SK-N-SH (cell line): ENCODE results near the gene CCDC69. TPM values are rescaled to one million over a fixed set of nuclear protein-coding genes. Genes with fewer than 3 reads are reported as not detected.

Experiments
- CTCF ChIA-PET: fragments of 300-600, 350-600 bp; formaldehyde crosslinking; extraction: SDS; loops from one replicate; lab custom pipeline; 2021; lab: Yijun Ruan, JAX
- POLR2A ChIA-PET: fragments of 350-600 bp; sonication (Branson Sonifier 250); formaldehyde crosslinking; extraction: SDS; loops from one replicate; lab custom pipeline; 2020; ENCODE audit warnings: antibody characterized with exemption, inconsistent platforms; lab: Yijun Ruan, JAX
- DNase-seq: peaks from one replicate; pipeline ENCODE4 v3.0.0; 2012
- H2AFZ ChIP-seq: fragments of 200-600 bp; sonication (generic); 2 replicates; pipeline ENCODE4 v1.8.1; 2016; ENCODE audit warnings: antibody characterized with exemption, mild to moderate bottlenecking, low read depth
- H3F3A ChIP-seq: fragments of 200-600 bp; sonication (generic); replicated peaks from 2 replicates; pipeline ENCODE3; 2016; ENCODE audit warnings: antibody characterized with exemption, mild to moderate bottlenecking; ENCODE audit not compliant: insufficient read depth
- H3K27ac ChIP-seq, 2 experiments: fragments of 200-500 bp in 1 of 2; fragments of 200-600 bp in 1 of 2; sonication (Bioruptor generic) in 1 of 2; sonication (generic), shearing (Covaris generic) in 1 of 2; 2 replicates each; pipeline versions ENCODE4 v1.5.1 to v1.6.1; 2014 to 2016; ENCODE audit warnings: low read depth in 2 of 2, inconsistent platforms in 1 of 2, low read length in 1 of 2, mild to moderate bottlenecking in 1 of 2, mixed read lengths in 1 of 2
- H3K27me3 ChIP-seq: fragments of 200-600 bp; sonication (generic), shearing (Covaris generic); 2 replicates; pipeline ENCODE4 v1.6.1; 2016; ENCODE audit warnings: mixed run types; ENCODE audit not compliant: insufficient read depth
- H3K36me3 ChIP-seq, 2 experiments: fragments of 200-500 bp in 1 of 2; fragments of 200-600 bp in 1 of 2; sonication (Bioruptor generic) in 1 of 2; sonication (generic) in 1 of 2; replicated peaks in 1 of 2; 2 replicates each; pipeline versions ENCODE3 to v1.5.1; 2014 to 2016; ENCODE audit warnings: low read length in 1 of 2, mild to moderate bottlenecking in 1 of 2; ENCODE audit not compliant: insufficient read depth in 2 of 2, control insufficient read depth in 1 of 2
- H3K4me1 ChIP-seq, 2 experiments: fragments of 200-500 bp in 1 of 2; fragments of 200-600 bp in 1 of 2; sonication (Bioruptor generic) in 1 of 2; sonication (generic), shearing (Covaris generic) in 1 of 2; 2 replicates each; pipeline versions ENCODE4 v1.5.1 to v1.6.1; 2014 to 2016; ENCODE audit warnings: low read depth in 1 of 2, low read length in 1 of 2, mixed run types in 1 of 2; ENCODE audit not compliant: insufficient read depth in 2 of 2, control insufficient read depth in 1 of 2
- H3K4me2 ChIP-seq: fragments of 200-600 bp; sonication (generic), shearing (Covaris generic); 2 replicates; pipeline ENCODE4 v1.6.1; 2017; ENCODE audit warnings: mixed run types
- H3K4me3 ChIP-seq, 2 experiments: fragments of 200-500 bp in 1 of 2; fragments of 200-600 bp in 1 of 2; sonication (Bioruptor generic) in 1 of 2; sonication (generic), shearing (Covaris generic) in 1 of 2; 2 replicates each; pipeline versions ENCODE4 v1.5.1 to v1.8.1; 2014 to 2016; ENCODE audit warnings: low read depth in 2 of 2, inconsistent platforms in 1 of 2, low read length in 1 of 2, mild to moderate bottlenecking in 1 of 2, mixed read lengths in 1 of 2, moderate library complexity in 1 of 2
- H3K79me2 ChIP-seq: fragments of 200-600 bp; sonication (generic); 2 replicates; pipeline ENCODE4 v1.8.1; 2017; ENCODE audit warnings: mild to moderate bottlenecking; ENCODE audit not compliant: insufficient read depth
- H3K9ac ChIP-seq: fragments of 200-600 bp; sonication (generic); 2 replicates; pipeline ENCODE4 v1.6.1; 2017; ENCODE audit warnings: mixed run types
- H3K9me2 ChIP-seq: fragments of 200-600 bp; sonication (generic); 2 replicates; pipeline ENCODE4 v1.6.1; 2017; ENCODE audit warnings: mixed run types
- H3K9me3 ChIP-seq: fragments of 200-600 bp; sonication (generic); 2 replicates; pipeline ENCODE4 v1.6.1; 2017; ENCODE audit warnings: mixed run types, mild to moderate bottlenecking, moderate library complexity
- H4K20me1 ChIP-seq: fragments of 200-600 bp; sonication (generic); 2 replicates; pipeline ENCODE4 v1.6.1; 2017; ENCODE audit warnings: mild to moderate bottlenecking, mixed run types; ENCODE audit not compliant: insufficient read depth
- CHD2 ChIP-seq: fragments of 150-350 bp; IDR thresholded peaks from 2 replicates; pipeline ENCODE4 v1.6.1; 2018; ENCODE audit warnings: low read length; ENCODE audit not compliant: partially characterized antibody
- ELF1 ChIP-seq: IDR thresholded peaks from 2 replicates; pipeline ENCODE4 v1.4.0; 2012
- FOXJ3 ChIP-seq: sonication (generic); formaldehyde crosslinking; IDR thresholded peaks from 2 replicates; pipeline ENCODE4 v1.5.1; 2020; ENCODE audit warnings: mild to moderate bottlenecking, missing genetic modification reagents
- GABPA ChIP-seq: IDR thresholded peaks from 2 replicates; pipeline ENCODE4 v1.4.0; 2012; ENCODE audit warnings: low read depth, mild to moderate bottlenecking
- MXI1 ChIP-seq: IDR thresholded peaks from 2 replicates; pipeline ENCODE4 v1.6.1; 2012; ENCODE audit warnings: mild to moderate bottlenecking, low read depth, low read length, improper control_type of control experiment
- NFIC ChIP-seq: IDR thresholded peaks from 2 replicates; pipeline ENCODE4 v1.4.0; 2012; ENCODE audit warnings: borderline replicate concordance
- RCOR1 ChIP-seq: fragments of 150-350 bp; IDR thresholded peaks from 2 replicates; pipeline ENCODE4 v1.6.1; 2017; ENCODE audit warnings: antibody characterized with exemption, low read length
- RFX5 ChIP-seq: IDR thresholded peaks from 2 replicates; pipeline ENCODE4 v1.6.1; 2012; ENCODE audit warnings: mild to moderate bottlenecking, improper control_type of control experiment, low read length
- SIN3A ChIP-seq: IDR thresholded peaks from 2 replicates; pipeline ENCODE4 v1.6.1; 2012; ENCODE audit warnings: low read depth, mild to moderate bottlenecking, low read length, moderate library complexity, borderline replicate concordance
- SMC3 ChIP-seq: IDR thresholded peaks from 2 replicates; pipeline ENCODE4 v1.6.1; 2012; ENCODE audit warnings: low read depth, low read length, improper control_type of control experiment
- TCF12 ChIP-seq: IDR thresholded peaks from 2 replicates; pipeline ENCODE4 v1.4.0; 2012
- TEAD4 ChIP-seq: IDR thresholded peaks from 2 replicates; pipeline ENCODE4 v1.4.0; 2012; ENCODE audit warnings: mild to moderate bottlenecking, borderline replicate concordance; ENCODE audit not compliant: insufficient read depth
- YY1 ChIP-seq: IDR thresholded peaks from 2 replicates; pipeline ENCODE4 v1.4.0; 2012; ENCODE audit warnings: low read depth, mild to moderate bottlenecking
- WGBS: methylation state at CpG from one replicate; pipeline ENCODE4 v1.1.6; 2017; ENCODE audit warnings: low lambda C conversion rate; 5-methylcytosine and 5-hydroxymethylcytosine counted together
- polyA plus RNA-seq, 3 experiments: library from polyadenylated mRNA; depleted of rRNA; stranded (reverse); fragments of >200 nt; gene quantifications; 2 replicates each; pipeline ENCODE4 v1.2.3, GENCODE V29; 2012
- TF ChIP-seq, protein P1 (sequence below): IDR thresholded peaks from 2 replicates; pipeline ENCODE4 v1.4.0; 2012; ENCODE audit warnings: low read depth, borderline replicate concordance
- TF ChIP-seq, protein P2 (sequence below): IDR thresholded peaks from 2 replicates; pipeline ENCODE4; 2012
- TF ChIP-seq, protein P3 (sequence below): IDR thresholded peaks from 2 replicates; pipeline ENCODE4 v1.4.0; 2012; ENCODE audit warnings: low read depth
- TF ChIP-seq, protein P4 (sequence below): fragments of 150-350 bp; IDR thresholded peaks from 2 replicates; pipeline ENCODE4 v1.6.1; 2017; ENCODE audit warnings: antibody characterized with exemption, low read length, low read depth, borderline replicate concordance
- TF ChIP-seq, protein P5 (sequence below): fragments of 200-600 bp; sonication (generic); IDR thresholded peaks from 2 replicates; pipeline ENCODE4 v1.6.1; 2017; ENCODE audit warnings: antibody characterized with exemption, mild to moderate bottlenecking, moderate library complexity

Gene CCDC69
- polyA plus RNA-seq, 1 of the 3 experiments (the other 2 are of a cell fraction) = 0.38 TPM

DNA sequence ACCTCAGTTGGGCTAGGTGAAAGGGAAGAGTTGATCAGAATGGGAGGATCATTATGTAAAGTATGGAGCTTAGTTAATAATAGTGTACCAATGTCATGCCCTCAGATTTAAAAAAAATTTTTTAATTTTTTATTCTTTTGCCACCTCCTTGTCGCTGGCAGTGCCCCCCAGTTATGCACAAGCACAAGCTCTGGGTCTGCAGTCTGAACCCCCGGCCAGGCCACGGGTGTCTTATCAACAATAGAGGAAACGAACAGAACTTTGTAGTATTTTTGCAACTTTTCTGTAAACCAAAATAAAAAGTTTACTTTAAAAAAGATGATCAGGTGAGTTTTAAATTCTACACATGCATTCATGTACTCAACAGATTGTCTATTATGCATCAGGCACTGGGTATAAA lies 27.7 kb upstream of the CCDC69 start:
- POLR2A ChIA-PET = no interaction called here
- TF ChIP-seq TEAD4 (no peak), MXI1 (no peak), SMC3 (no peak), RCOR1 (no peak), YY1 (no peak), FOXJ3 (CRISPR knock-in tag) (no peak), SIN3A (no peak), ELF1 (no peak), TCF12 (no peak), GABPA (no peak), CHD2 (no peak), RFX5 (no peak), NFIC (no peak)
- TF ChIP-seq, protein P1, sequence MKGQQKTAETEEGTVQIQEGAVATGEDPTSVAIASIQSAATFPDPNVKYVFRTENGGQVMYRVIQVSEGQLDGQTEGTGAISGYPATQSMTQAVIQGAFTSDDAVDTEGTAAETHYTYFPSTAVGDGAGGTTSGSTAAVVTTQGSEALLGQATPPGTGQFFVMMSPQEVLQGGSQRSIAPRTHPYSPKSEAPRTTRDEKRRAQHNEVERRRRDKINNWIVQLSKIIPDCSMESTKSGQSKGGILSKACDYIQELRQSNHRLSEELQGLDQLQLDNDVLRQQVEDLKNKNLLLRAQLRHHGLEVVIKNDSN = no peak
- TF ChIP-seq, protein P2, sequence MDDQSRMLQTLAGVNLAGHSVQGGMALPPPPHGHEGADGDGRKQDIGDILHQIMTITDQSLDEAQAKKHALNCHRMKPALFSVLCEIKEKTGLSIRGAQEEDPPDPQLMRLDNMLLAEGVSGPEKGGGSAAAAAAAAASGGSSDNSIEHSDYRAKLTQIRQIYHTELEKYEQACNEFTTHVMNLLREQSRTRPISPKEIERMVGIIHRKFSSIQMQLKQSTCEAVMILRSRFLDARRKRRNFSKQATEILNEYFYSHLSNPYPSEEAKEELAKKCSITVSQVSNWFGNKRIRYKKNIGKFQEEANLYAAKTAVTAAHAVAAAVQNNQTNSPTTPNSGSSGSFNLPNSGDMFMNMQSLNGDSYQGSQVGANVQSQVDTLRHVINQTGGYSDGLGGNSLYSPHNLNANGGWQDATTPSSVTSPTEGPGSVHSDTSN = no peak
- TF ChIP-seq, protein P3, sequence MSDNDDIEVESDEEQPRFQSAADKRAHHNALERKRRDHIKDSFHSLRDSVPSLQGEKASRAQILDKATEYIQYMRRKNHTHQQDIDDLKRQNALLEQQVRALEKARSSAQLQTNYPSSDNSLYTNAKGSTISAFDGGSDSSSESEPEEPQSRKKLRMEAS = no peak
- TF ChIP-seq, protein P4, sequence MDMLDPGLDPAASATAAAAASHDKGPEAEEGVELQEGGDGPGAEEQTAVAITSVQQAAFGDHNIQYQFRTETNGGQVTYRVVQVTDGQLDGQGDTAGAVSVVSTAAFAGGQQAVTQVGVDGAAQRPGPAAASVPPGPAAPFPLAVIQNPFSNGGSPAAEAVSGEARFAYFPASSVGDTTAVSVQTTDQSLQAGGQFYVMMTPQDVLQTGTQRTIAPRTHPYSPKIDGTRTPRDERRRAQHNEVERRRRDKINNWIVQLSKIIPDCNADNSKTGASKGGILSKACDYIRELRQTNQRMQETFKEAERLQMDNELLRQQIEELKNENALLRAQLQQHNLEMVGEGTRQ = no peak
- TF ChIP-seq, protein P5, sequence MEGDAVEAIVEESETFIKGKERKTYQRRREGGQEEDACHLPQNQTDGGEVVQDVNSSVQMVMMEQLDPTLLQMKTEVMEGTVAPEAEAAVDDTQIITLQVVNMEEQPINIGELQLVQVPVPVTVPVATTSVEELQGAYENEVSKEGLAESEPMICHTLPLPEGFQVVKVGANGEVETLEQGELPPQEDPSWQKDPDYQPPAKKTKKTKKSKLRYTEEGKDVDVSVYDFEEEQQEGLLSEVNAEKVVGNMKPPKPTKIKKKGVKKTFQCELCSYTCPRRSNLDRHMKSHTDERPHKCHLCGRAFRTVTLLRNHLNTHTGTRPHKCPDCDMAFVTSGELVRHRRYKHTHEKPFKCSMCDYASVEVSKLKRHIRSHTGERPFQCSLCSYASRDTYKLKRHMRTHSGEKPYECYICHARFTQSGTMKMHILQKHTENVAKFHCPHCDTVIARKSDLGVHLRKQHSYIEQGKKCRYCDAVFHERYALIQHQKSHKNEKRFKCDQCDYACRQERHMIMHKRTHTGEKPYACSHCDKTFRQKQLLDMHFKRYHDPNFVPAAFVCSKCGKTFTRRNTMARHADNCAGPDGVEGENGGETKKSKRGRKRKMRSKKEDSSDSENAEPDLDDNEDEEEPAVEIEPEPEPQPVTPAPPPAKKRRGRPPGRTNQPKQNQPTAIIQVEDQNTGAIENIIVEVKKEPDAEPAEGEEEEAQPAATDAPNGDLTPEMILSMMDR = no peak
- DNase-seq = no peak
- Histone ChIP-seq H3K4me3 (no peak overlapping the region), H3K4me2 (no peak overlapping the region), H3K9me3 (no peaks in the 10 kb centered on the region), H3K9ac (no peak overlapping the region), H3K36me3 (no peaks in the 10 kb centered on the region), H3F3A (no peaks in the 10 kb centered on the region), H3K4me1 (peaks cover 0 to 5% of the 10 kb centered on the region in 2 experiments; a peak in 1 of 4 replicates), H3K9me2 (no peaks in the 10 kb centered on the region), H4K20me1 (no peaks in the 10 kb centered on the region), H3K79me2 (no peaks in the 10 kb centered on the region), H3K27me3 (peaks cover 5% of the 10 kb centered on the region; the same call in 1 of the 2 replicates), H3K27ac (no peak overlapping the region), H2AFZ (no peak overlapping the region)
- CTCF ChIA-PET = interaction anchor here (0.8 kb wide), 1 partner anchor 87 kb away, joined by 3 read pairs; no protein-coding TSS in a partner anchor
- whole genome bisulfite sequencing = 95% methylated on average over 4 of the region's 4 CpGs
